GM23248 (cell line): ENCODE data around the gene ZNF467.

Experiments
- EZH2 ChIP-seq: fragments of 200-600 bp; sonication (generic); IDR thresholded peaks from 2 replicates; pipeline ENCODE4 v1.6.1; 2018; ENCODE audit warnings: antibody characterized with exemption, mild to moderate bottlenecking; ENCODE audit not compliant: insufficient read depth, poor library complexity, severe bottlenecking
- EZH2phosphoT487 ChIP-seq: fragments of 200-600 bp; sonication (generic); IDR thresholded peaks from 2 replicates; pipeline ENCODE4 v1.6.1; 2018; ENCODE audit warnings: antibody characterized with exemption, moderate library complexity, mild to moderate bottlenecking, low read depth; ENCODE audit not compliant: insufficient read depth

DNA sequence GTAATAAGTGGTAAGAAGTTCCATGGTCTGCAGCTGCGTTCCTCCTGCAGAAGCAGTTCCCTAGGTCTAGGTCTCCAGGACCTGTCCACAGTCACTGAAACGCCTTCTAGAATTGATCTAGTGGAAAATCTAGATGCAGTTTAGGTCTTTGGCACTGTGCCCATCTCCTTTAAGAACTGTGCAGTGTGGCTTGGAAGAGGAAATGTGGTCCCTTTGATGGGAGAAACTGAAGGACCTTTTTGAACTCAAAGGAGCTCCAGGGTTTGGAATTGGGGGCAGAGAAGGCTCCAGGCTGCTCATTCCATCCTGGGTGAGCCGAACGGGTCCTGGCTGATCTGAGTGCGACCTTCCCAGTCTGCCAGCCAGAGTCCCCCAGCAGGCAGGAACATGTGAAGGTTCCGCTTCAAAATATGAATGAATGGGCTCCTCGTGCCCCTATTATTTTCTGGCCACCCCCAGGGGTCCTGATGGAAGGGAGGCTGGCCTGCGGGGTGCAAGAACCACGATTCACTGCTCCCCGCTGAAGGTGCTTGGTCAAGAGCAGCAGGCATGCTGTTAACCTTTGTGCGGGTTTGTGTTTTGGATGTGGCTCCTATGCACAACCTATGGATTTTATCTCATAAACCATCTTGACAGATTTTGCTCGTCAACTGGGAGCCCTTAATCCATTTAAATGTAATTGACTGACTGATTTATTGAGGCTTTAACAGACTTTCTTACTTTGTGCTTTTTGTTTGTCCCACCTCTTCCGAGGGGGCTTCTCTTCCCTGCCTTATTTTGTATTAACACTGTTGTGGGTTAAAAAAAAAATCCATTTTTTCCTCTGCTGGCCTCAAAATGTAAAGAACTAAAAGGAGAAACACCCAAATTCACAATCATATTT, 36.7 kb downstream of the ZNF467 start:
- no peak for TF ChIP-seq EZH2phosphoT487
- no peak for TF ChIP-seq EZH2
